Fibroblast of villous mesenchyme (primary cell): ENCODE measurements around the gene SERPINB10. TPM values are rescaled to one million over a fixed set of nuclear protein-coding genes. Genes with fewer than 3 reads are reported as not detected.
A peak's percentile ranks its signal among the peaks of the same experiment; 100 is the strongest.

Experiments used
- DNase-seq: peaks from one replicate; pipeline ENCODE4 v3.0.0-alpha.2; 2010; ENCODE audit warnings: low read depth
- H3K4me3 ChIP-seq: 2 replicates; pipeline ENCODE4 v1.5.1; 2011; ENCODE audit warnings: low read depth, mild to moderate bottlenecking, low read length
- CTCF ChIP-seq: IDR thresholded peaks from 2 replicates; pipeline ENCODE4 v1.5.1; 2012; ENCODE audit warnings: low read depth, mild to moderate bottlenecking, low read length; ENCODE audit not compliant: insufficient read depth
- total RNA-seq: library from RNA; depleted of rRNA; stranded (reverse); fragments of >200 nt; gene quantifications from 2 replicates; pipeline ENCODE4 v1.2.3, GENCODE V29; 2012

Gene SERPINB10
- total RNA-seq, 1 donor: not detected

- peak; percentile 32 for DNase-seq
- no peak for TF ChIP-seq CTCF
- H3K4me3 ChIP-seq: no peak overlapping the region
Measured at GRCh38 chr18:63881851-63882250, 25.9 kb upstream of the SERPINB10 start.

GRCh38 chr18:63882333-63883141 lies 25.2 kb upstream of the SERPINB10 start:
- TF ChIP-seq CTCF: no peak
- no peak overlapping the region for H3K4me3 ChIP-seq
- peak; percentile 87 for DNase-seq

- TF ChIP-seq CTCF: no peak
- no peak for DNase-seq
- no peak overlapping the region for H3K4me3 ChIP-seq
Measured at GRCh38 chr18:63883617-63884016, 24.1 kb upstream of the SERPINB10 start.

- H3K4me3 ChIP-seq: no peak within 1 kb of the TSS
- DNase-seq: no peak
Measured at GRCh38 chr18:63887424-63887823, 20.3 kb upstream of the SERPINB10 start, which contains the start of gene SERPINB2. Gene SERPINB2 (plus strand): TSS chr18:63887705. CDS start chr18:63891445, 3,740 bp downstream.

GRCh38 chr18:63888470-63889190 lies 19.1 kb upstream of the SERPINB10 start:
- no peak overlapping the region for H3K4me3 ChIP-seq
- no peak for TF ChIP-seq CTCF
- DNase-seq: peak; percentile 32

More at GRCh38 chr18:63887424-63887823, 20.3 kb upstream of the SERPINB10 start, which contains the start of gene SERPINB2:
- TF ChIP-seq CTCF: no peak

GRCh38 chr18:63889626-63890025 lies 18.1 kb upstream of the SERPINB10 start:
- H3K4me3 ChIP-seq: no peak overlapping the region
- DNase-seq: no peak
- no peak for TF ChIP-seq CTCF
